Esophagus (tissue), 2 donors: Measurements from ENCODE around the gene HELZ2. TPM values are rescaled to one million over a fixed set of nuclear protein-coding genes. Genes with fewer than 3 reads are reported as not detected.

ENCODE experiments used
- H3K27ac ChIP-seq, 2 donors: one replicate each; pipeline ENCODE4 v1.5.1; 2013; ENCODE audit warnings: low read depth in 2 of 2, mild to moderate bottlenecking in 2 of 2, inconsistent platforms in 1 of 2, low read length in 1 of 2, moderate library complexity in 1 of 2
- H3K27me3 ChIP-seq, 2 donors: one replicate each; pipeline ENCODE4 v1.6.1; 2013; ENCODE audit warnings: low read length in 2 of 2, control low read depth in 1 of 2, mild to moderate bottlenecking in 1 of 2; ENCODE audit not compliant: insufficient read depth in 2 of 2, control insufficient read depth in 1 of 2
- H3K36me3 ChIP-seq, 2 donors: one replicate each; pipeline ENCODE4 v1.6.1; 2013; ENCODE audit warnings: low read length in 1 of 2; ENCODE audit not compliant: control insufficient read depth in 2 of 2, insufficient read depth in 2 of 2
- H3K4me1 ChIP-seq, 2 donors: one replicate each; pipeline ENCODE4 v1.6.1; 2013; ENCODE audit warnings: low read length in 1 of 2; ENCODE audit not compliant: control insufficient read depth in 2 of 2, insufficient read depth in 2 of 2
- H3K4me3 ChIP-seq, 2 donors: one replicate each; pipeline ENCODE4 v1.5.1; 2013; ENCODE audit warnings: low read length in 2 of 2, mild to moderate bottlenecking in 2 of 2, low read depth in 1 of 2, moderate library complexity in 1 of 2
- H3K9me3 ChIP-seq, 2 donors: one replicate each; pipeline ENCODE4 v1.6.1; 2013; ENCODE audit warnings: mild to moderate bottlenecking in 2 of 2, low read depth in 1 of 2, low read length in 1 of 2, moderate library complexity in 1 of 2; ENCODE audit not compliant: control insufficient read depth in 2 of 2, insufficient read depth in 1 of 2
- WGBS, 2 donors: extraction: QIAGEN DNeasy Blood & Tissue Kit; methylation state at CpG; one replicate each; pipeline ENCODE4 v1.1.7; 2013; 5-methylcytosine and 5-hydroxymethylcytosine counted together
- polyA plus RNA-seq, 2 donors: library from polyadenylated mRNA; stranded (reverse); fragments of 200-250 nt; gene quantifications; one replicate each; pipeline ENCODE4 v1.2.3, GENCODE V29; 2013
- donor health status: healthy with polysubstance abuse.
- donor health status: Bipolar disorder and iron deficiency.

Gene HELZ2
- polyA plus RNA-seq, 2 donors: 7.2 to 8.3 TPM

- WGBS, 2 donors: 47 to 54% methylated on average over 55 to 58 of the region's 58 CpGs
- Histone ChIP-seq H3K9me3 (peaks cover 0 to 5% of the 10 kb centered on the region in 2 donors), H3K27ac (no peak overlapping the region), H3K4me1 (peaks cover 0 to 12% of the 10 kb centered on the region in 2 donors), H3K36me3 (no peaks in the 10 kb centered on the region), H3K27me3 (peaks cover 0 to 8% of the 10 kb centered on the region in 2 donors), H3K4me3 (no peak overlapping the region)
Measured at GRCh38 chr20:63546956-63547724, 26.9 kb downstream of the HELZ2 start.

- Histone ChIP-seq H3K27me3 (peaks cover 0 to 8% of the 10 kb centered on the region in 2 donors), H3K4me3 (no peak overlapping the region)
- 64 to 68% methylated on average over 20 of the region's 20 CpGs for WGBS, 2 donors
Measured at GRCh38 chr20:63546256-63546955, 27.6 kb downstream of the HELZ2 start.

GRCh38 chr20:63545814-63546213 is 28.2 kb downstream of the HELZ2 start:
- peaks cover 0 to 5% of the 10 kb centered on the region in 2 donors for H3K9me3 ChIP-seq
- 41 to 48% methylated on average over 6 of the region's 6 CpGs for WGBS, 2 donors
- H3K27ac ChIP-seq: no peak overlapping the region
- no peak overlapping the region for H3K4me3 ChIP-seq
- H3K27me3 ChIP-seq: peaks cover 0 to 8% of the 10 kb centered on the region in 2 donors
- H3K36me3 ChIP-seq: no peaks in the 10 kb centered on the region
- peaks cover 0 to 13% of the 10 kb centered on the region in 2 donors for H3K4me1 ChIP-seq

More at GRCh38 chr20:63546256-63546955, 27.6 kb downstream of the HELZ2 start:
- Histone ChIP-seq H3K36me3 (no peaks in the 10 kb centered on the region), H3K4me1 (peaks cover 0 to 13% of the 10 kb centered on the region in 2 donors), H3K9me3 (peaks cover 0 to 5% of the 10 kb centered on the region in 2 donors), H3K27ac (no peak overlapping the region)

- no peaks in the 10 kb centered on the region for H3K36me3 ChIP-seq
- H3K27ac ChIP-seq: no peak overlapping the region
- peaks cover 0 to 8% of the 10 kb centered on the region in 2 donors for H3K27me3 ChIP-seq
- peaks cover 0 to 5% of the 10 kb centered on the region in 2 donors for H3K9me3 ChIP-seq
- H3K4me3 ChIP-seq: no peak overlapping the region
- 45 to 53% methylated on average over 19 of the region's 19 CpGs for WGBS, 2 donors
- peaks cover 0 to 21% of the 10 kb centered on the region in 2 donors for H3K4me1 ChIP-seq
Measured at GRCh38 chr20:63544958-63545516, 29.0 kb downstream of the HELZ2 start.

GRCh38 chr20:63544241-63544957 is 29.6 kb downstream of the HELZ2 start:
- 57 to 62% methylated on average over 25 to 27 of the region's 27 CpGs for WGBS, 2 donors
- Histone ChIP-seq H3K27me3 (peaks cover 0 to 8% of the 10 kb centered on the region in 2 donors), H3K4me1 (peaks cover 0 to 23% of the 10 kb centered on the region in 2 donors), H3K4me3 (no peak overlapping the region), H3K27ac (no peak overlapping the region), H3K9me3 (peaks cover 0 to 5% of the 10 kb centered on the region in 2 donors), H3K36me3 (no peaks in the 10 kb centered on the region)

- Histone ChIP-seq H3K4me1 (peaks cover 0 to 29% of the 10 kb centered on the region in 2 donors), H3K4me3 (no peak overlapping the region), H3K27ac (no peak overlapping the region), H3K9me3 (peaks cover 0 to 5% of the 10 kb centered on the region in 2 donors), H3K27me3 (peaks cover 0 to 8% of the 10 kb centered on the region in 2 donors), H3K36me3 (no peaks in the 10 kb centered on the region)
- 85 to 86% methylated on average over 6 of the region's 6 CpGs for WGBS, 2 donors
Measured at GRCh38 chr20:63543733-63544132, 30.3 kb downstream of the HELZ2 start.

- no peak overlapping the region for H3K4me3 ChIP-seq
- H3K36me3 ChIP-seq: no peaks in the 10 kb centered on the region
- WGBS, 2 donors: 60 to 76% methylated on average over 10 of the region's 10 CpGs
- H3K27me3 ChIP-seq: peaks cover 0 to 8% of the 10 kb centered on the region in 2 donors
- H3K9me3 ChIP-seq: peaks cover 0 to 5% of the 10 kb centered on the region in 2 donors
- peaks cover 0 to 29% of the 10 kb centered on the region in 2 donors for H3K4me1 ChIP-seq
- no peak overlapping the region for H3K27ac ChIP-seq
Measured at GRCh38 chr20:63543131-63543530, 30.9 kb downstream of the HELZ2 start.

- Histone ChIP-seq H3K36me3 (no peaks in the 10 kb centered on the region), H3K27me3 (peaks cover 0 to 7% of the 10 kb centered on the region in 2 donors), H3K4me1 (peaks cover 0 to 29% of the 10 kb centered on the region in 2 donors), H3K9me3 (peaks cover 0 to 5% of the 10 kb centered on the region in 2 donors), H3K27ac (peak overlapping the region in 1 of 2 donors; percentile 44), H3K4me3 (no peak overlapping the region)
- 61 to 82% methylated on average over 9 to 10 of the region's 10 CpGs for WGBS, 2 donors
Measured at GRCh38 chr20:63542696-63543095, 31.3 kb downstream of the HELZ2 start.

- WGBS, 2 donors: 54 to 62% methylated on average over 30 to 36 of the region's 36 CpGs
- Histone ChIP-seq H3K4me3 (no peak overlapping the region), H3K9me3 (peaks cover 0 to 5% of the 10 kb centered on the region in 2 donors), H3K27ac (peak overlapping the region in 1 of 2 donors; percentile 44), H3K4me1 (peaks cover 0 to 29% of the 10 kb centered on the region in 2 donors), H3K36me3 (no peaks in the 10 kb centered on the region), H3K27me3 (peaks cover 0 to 2% of the 10 kb centered on the region in 2 donors)
Measured at GRCh38 chr20:63542031-63542559, 31.9 kb downstream of the HELZ2 start.
